Kidney (tissue), 14 donors: ENCODE data around the gene USP2. TPM values are rescaled to one million over a fixed set of nuclear protein-coding genes. Genes with fewer than 3 reads are reported as not detected.
A peak's percentile ranks its signal among the peaks of the same experiment; 100 is the strongest.

ENCODE experiments used
- DNase-seq, 5 donors: peaks; one replicate each; pipeline ENCODE4 v3.0.0-alpha.2; 2013 to 2020
- FAIRE-seq: peaks from 2 replicates; lab custom pipeline; 2012; peaks lifted over from hg19 to GRCh38; lab: Jason Lieb, UNC
- H3K27ac ChIP-seq, 2 donors: one replicate each; pipeline ENCODE4 v1.7.0; 2013; ENCODE audit warnings: low read depth in 2 of 2, low read length in 2 of 2, inconsistent platforms in 1 of 2
- H3K27me3 ChIP-seq: one replicate; pipeline ENCODE4 v1.7.1; 2013; ENCODE audit warnings: low read length, inconsistent platforms; ENCODE audit not compliant: control insufficient read depth, insufficient read depth
- H3K36me3 ChIP-seq, 3 donors: one replicate each; pipeline versions ENCODE4 v1.7.0 to v1.7.1; 2013; ENCODE audit warnings: low read length in 3 of 3, control low read depth in 1 of 3, inconsistent platforms in 1 of 3; ENCODE audit not compliant: insufficient read depth in 3 of 3, control insufficient read depth in 2 of 3
- H3K4me1 ChIP-seq, 3 donors: one replicate each; pipeline versions ENCODE4 v1.7.0 to v1.7.1; 2013; ENCODE audit warnings: low read length in 3 of 3, inconsistent platforms in 1 of 3, low read depth in 1 of 3; ENCODE audit not compliant: control insufficient read depth in 2 of 3, insufficient read depth in 2 of 3
- H3K4me3 ChIP-seq, 3 donors: one replicate each; pipeline versions ENCODE4 v1.7.0 to v1.8.1; 2013; ENCODE audit warnings: low read length in 3 of 3, control low read depth in 1 of 3, inconsistent platforms in 1 of 3
- H3K9ac ChIP-seq, 3 donors: one replicate each; pipeline versions ENCODE4 v1.7.0 to v1.7.1; 2013; ENCODE audit warnings: low read length in 3 of 3, control low read depth in 1 of 3, inconsistent platforms in 1 of 3
- H3K9me3 ChIP-seq, 3 donors: one replicate each; pipeline versions ENCODE4 v1.7.0 to v1.7.1; 2013; ENCODE audit warnings: low read length in 3 of 3, control low read depth in 1 of 3, inconsistent platforms in 1 of 3; ENCODE audit not compliant: control insufficient read depth in 2 of 3, insufficient read depth in 1 of 3
- intact Hi-C: fragments of 100-400 bp; cut with DNase I; formaldehyde crosslinking; loops from one replicate; pipeline ENCODE4 v1.11.1; 2022
- polyA plus RNA-seq: library from polyadenylated mRNA; stranded (reverse); fragments of 350-450 nt; fragmentation: Illumina TruSeq; extraction: RNeasy Lipid Tissue Mini Kit (QIAGEN cat#74804); gene quantifications from one replicate; pipeline ENCODE4 v1.2.3, GENCODE V29; 2014; ENCODE audit warnings: low read depth, low replicate concordance; ENCODE audit not compliant: insufficient read depth
- total RNA-seq: library from RNA; stranded (reverse); fragmentation: NEBNext Ultra II Directional; extraction: Animal tissue kit (Norgen Biotek cat#: 25700); gene quantifications from one replicate; pipeline ENCODE4 v1.2.1, GENCODE V29; 2021
- TF ChIP-seq, protein P1 (sequence below): IDR thresholded peaks from 3 replicates; pipeline ENCODE4 v1.5.1; 2012; ENCODE audit warnings: mild to moderate bottlenecking, moderate library complexity, borderline replicate concordance; ENCODE audit not compliant: insufficient read depth; ENCODE audit errors: extremely low read depth
- donor health status: control.
- donor health status: control.
- donor health status: control.
- donor health status: control.
- donor health status: control.
- donor health status: DM: yes; HTN: yes; CAD: no.
- donor health status: Normal renal cell carcinoma (clear cell type).

USP2 gene
- total and polyA plus RNA-seq, 2 donors from 2014 or later: 30.4 to 57.6 TPM

DNA sequence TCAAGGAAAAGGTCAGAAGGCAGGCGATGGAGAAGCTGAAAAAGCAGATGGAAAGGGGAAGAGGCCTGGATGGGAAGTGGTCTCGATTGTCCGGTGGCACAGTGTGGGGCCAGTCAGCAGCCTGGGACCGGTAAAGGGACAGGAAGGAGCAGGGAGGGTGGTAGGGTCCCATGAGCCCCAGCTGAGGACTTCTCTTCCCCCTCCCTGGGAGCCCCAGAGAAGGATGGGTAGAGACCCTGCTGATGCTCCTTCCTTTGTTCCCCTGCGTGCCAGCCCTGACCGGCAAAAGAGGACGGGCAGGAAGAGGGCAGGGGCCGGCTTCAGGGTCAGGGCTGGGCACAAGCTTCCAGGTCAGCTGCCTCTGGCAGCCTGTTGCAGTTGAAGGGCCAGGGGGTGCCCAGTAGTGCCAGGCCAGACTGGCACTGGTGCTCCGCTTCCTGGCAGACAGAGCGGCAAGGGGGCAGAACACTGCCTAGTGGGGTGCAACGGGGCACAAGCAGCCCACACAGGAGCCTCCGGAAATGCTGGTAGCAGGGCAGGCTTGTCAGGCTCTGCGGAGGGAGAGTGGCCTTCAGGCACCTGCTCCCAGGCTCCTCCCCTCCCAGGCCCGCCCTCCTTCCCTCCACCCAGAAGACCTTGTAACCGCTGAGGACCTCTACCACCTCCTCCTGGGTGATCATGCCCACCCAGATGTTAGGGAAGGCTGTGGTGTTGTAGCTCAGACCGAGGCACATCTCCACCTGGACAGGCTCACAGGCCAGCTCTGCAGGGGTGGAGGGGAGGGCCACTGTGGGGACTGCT, 40.1 kb downstream of the USP2 start:
- TF ChIP-seq, protein P1, sequence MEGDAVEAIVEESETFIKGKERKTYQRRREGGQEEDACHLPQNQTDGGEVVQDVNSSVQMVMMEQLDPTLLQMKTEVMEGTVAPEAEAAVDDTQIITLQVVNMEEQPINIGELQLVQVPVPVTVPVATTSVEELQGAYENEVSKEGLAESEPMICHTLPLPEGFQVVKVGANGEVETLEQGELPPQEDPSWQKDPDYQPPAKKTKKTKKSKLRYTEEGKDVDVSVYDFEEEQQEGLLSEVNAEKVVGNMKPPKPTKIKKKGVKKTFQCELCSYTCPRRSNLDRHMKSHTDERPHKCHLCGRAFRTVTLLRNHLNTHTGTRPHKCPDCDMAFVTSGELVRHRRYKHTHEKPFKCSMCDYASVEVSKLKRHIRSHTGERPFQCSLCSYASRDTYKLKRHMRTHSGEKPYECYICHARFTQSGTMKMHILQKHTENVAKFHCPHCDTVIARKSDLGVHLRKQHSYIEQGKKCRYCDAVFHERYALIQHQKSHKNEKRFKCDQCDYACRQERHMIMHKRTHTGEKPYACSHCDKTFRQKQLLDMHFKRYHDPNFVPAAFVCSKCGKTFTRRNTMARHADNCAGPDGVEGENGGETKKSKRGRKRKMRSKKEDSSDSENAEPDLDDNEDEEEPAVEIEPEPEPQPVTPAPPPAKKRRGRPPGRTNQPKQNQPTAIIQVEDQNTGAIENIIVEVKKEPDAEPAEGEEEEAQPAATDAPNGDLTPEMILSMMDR: no peak
- no peaks in the 10 kb centered on the region for H3K36me3 ChIP-seq
- no peaks in the 10 kb centered on the region for H3K27me3 ChIP-seq
- intact Hi-C loops: no loop called here
- FAIRE-seq (no peak), DNase-seq (peak in 2 of 5 donors; percentile 59 to 74)
- H3K4me1 ChIP-seq: peaks cover 0 to 21% (median 6%) of the 10 kb centered on the region in 3 donors
- H3K4me3 ChIP-seq: peak overlapping the region in 1 of 3 donors; percentile 56
- H3K27ac ChIP-seq: peak overlapping the region; percentile 71 to 80
- peak overlapping the region in 1 of 3 donors; percentile 73 for H3K9ac ChIP-seq
- H3K9me3 ChIP-seq: no peaks in the 10 kb centered on the region

DNA sequence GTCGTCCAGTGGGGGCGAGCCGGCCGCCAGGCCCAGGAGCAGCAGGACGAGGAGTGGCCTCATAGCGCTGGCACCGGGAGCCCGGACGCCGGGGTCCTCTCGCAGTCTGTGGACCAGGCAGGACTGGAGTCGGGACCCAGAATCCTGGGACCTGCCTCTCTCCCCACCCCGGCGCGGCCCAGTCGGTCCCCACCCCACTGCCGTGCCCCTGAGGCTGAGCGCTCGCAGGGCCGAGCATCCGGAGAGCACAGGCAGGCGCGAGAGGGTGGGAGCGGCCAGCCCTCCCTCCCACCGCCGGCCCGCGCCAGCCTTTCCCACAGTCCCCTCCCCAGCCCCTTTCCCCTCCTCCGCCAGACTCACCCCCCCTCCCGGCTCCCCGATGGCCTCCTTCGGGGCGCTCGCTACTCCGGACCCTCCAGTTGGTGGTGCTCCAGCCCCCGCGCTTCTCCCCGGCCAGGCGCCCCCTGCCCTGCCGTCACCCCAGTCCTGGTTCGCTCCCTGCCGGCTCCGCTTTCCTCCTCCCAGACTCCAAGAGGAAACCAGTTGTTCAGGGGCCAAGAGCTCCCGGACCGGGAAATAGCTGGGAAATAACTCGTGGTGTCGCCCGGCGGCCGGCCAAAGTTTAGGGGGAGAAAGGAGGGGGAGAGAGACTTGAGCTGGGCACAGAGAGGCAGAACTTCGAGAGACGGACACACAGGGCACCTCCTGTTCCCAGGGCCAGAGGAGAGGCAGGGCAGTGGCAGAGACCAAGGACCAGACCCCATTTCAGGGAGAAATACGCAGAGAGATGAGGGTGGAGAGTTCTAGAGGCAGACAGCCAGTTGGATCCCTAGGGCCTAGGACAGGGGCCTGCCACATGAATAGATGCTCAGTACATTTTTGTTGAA, 40.9 kb downstream of the USP2 start, which contains the start of gene C1QTNF5:
TSS of gene C1QTNF5 (minus strand) at position 549 of the 887 bp plus-strand sequence. CDS start at position 63, 486 bp downstream.
- H3K4me3 ChIP-seq: peak within 1 kb of the TSS in 1 of 3 donors; percentile 56
- intact Hi-C loops: no loop called here
- H3K27me3 ChIP-seq: no peaks in the 10 kb centered on the region
- H3K4me1 ChIP-seq: peaks cover 0 to 24% (median 6%) of the 10 kb centered on the region in 3 donors
- peak within 1 kb of the TSS in 2 of 3 donors; percentile 57 to 73 for H3K9ac ChIP-seq
- H3K36me3 ChIP-seq: no peaks in the 10 kb centered on the region
- H3K27ac ChIP-seq: peak within 1 kb of the TSS; percentile 80 to 82
- DNase-seq (peak; percentile 74 to 96 (median 82)), FAIRE-seq (no peak)
- TF ChIP-seq, protein P1: no peak
- H3K9me3 ChIP-seq: no peaks in the 10 kb centered on the region

DNA sequence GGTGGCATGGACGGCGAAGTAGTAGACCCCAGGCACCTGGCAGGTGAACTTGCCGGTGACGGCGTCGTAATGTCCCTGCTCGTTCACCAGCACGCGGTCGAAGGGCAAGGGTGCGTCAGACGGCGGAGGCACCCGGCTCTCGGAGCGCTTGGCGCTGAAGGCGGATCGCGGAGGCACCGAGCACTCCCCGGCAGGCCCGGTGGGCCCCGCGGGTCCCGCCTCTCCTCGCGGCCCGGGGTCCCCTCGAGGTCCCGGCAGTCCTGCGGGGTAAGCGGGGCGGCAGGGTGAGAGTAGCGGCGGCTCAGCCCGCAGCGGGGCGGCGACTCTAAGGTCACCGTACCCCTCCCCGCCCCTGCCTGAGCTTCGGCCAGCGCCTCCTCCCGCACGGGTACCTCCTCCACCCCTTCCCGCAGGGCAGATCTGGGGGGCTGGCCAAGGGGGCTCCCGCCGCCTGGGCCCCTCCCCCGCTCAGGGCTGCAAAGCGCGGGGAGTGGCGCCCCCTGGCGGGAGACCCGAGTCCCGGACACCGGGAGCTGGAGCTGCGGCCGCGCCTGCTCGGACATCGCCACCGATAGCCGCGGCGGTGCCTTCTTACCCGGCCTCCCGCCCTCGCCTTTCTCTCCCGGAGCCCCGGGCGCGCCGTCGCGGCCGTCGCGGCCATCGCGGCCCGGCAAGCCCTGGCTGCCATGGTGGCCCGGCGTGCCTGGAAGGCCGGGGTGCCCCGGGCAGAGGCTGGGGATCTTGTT, 41.7 kb downstream of the USP2 start:
- Histone ChIP-seq H3K4me3 (peak overlapping the region in 2 of 3 donors; percentile 6 to 56), H3K4me1 (peaks cover 0 to 32% (median 13%) of the 10 kb centered on the region in 3 donors), H3K9ac (peak overlapping the region in 2 of 3 donors; percentile 57 to 73), H3K27me3 (no peaks in the 10 kb centered on the region), H3K36me3 (no peaks in the 10 kb centered on the region), H3K9me3 (no peaks in the 10 kb centered on the region), H3K27ac (peak overlapping the region; percentile 80 to 82)
- DNase-seq (peak; percentile 76 to 93 (median 86)), FAIRE-seq (no peak)
- TF ChIP-seq, protein P1: peak; percentile 65
- intact Hi-C loops: no loop called here
